ENCODE measurements around the gene CAMSAP1.

CAMSAP1 gene

GRCh38 chr9:135783540-135784245, 123.7 kb downstream of the CAMSAP1 start:
- Histone ChIP-seq H3K27me3 (ENCODE audit: insufficient read depth, low read length) (peaks cover 62% of the 10 kb centered on the region), H2AFZ (ENCODE audit: low read depth, low read length) (no peak overlapping the region), H3K4me3 (ENCODE audit: low read length) (no peak overlapping the region), H3K36me3 (ENCODE audit: insufficient read depth, low read length) (no peaks in the 10 kb centered on the region), H3K9me3 (ENCODE audit: low read length) (no peaks in the 10 kb centered on the region), H3K4me1 (ENCODE audit: insufficient read depth, low read length) (no peaks in the 10 kb centered on the region)

GRCh38 chr9:135782946-135783345, 124.4 kb downstream of the CAMSAP1 start:
- Histone ChIP-seq H2AFZ (ENCODE audit: low read depth, low read length) (no peak overlapping the region), H3K27me3 (ENCODE audit: insufficient read depth, low read length) (peaks cover 55% of the 10 kb centered on the region), H3K4me3 (ENCODE audit: low read length) (no peak overlapping the region)

DNA sequence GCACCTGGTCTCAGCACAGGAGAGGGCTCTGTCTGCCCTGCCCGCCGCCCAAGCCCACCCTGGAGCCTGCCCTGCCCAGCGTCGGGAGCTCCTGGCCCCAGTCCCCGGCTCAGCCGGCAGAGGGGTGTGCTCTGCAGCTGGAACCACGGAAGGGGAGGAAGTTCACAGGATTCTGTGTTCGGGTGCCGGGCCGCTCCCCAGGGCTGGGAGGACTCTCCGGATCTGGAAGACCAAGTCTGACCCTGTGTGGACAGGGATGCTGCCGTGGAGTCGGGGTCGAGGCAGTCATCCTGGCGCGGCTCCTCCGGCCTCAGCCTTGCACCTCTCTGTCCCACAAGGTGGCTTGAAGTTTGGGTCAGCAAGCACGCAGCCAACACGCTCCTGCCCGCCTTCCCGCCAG, 126.7 kb downstream of the CAMSAP1 start:
- Histone ChIP-seq H3K4me3 (ENCODE audit: low read length) (no peak overlapping the region), H3K36me3 (ENCODE audit: insufficient read depth, low read length) (no peaks in the 10 kb centered on the region), H2AFZ (ENCODE audit: low read depth, low read length) (no peak overlapping the region), H3K27me3 (ENCODE audit: insufficient read depth, low read length) (peaks cover 38% of the 10 kb centered on the region), H3K9me3 (ENCODE audit: low read length) (no peaks in the 10 kb centered on the region), H3K4me1 (ENCODE audit: insufficient read depth, low read length) (no peaks in the 10 kb centered on the region)

More at GRCh38 chr9:135782946-135783345, 124.4 kb downstream of the CAMSAP1 start:
- Histone ChIP-seq H3K9me3 (ENCODE audit: low read length) (no peaks in the 10 kb centered on the region), H3K36me3 (ENCODE audit: insufficient read depth, low read length) (no peaks in the 10 kb centered on the region), H3K4me1 (ENCODE audit: insufficient read depth, low read length) (no peaks in the 10 kb centered on the region)

DNA sequence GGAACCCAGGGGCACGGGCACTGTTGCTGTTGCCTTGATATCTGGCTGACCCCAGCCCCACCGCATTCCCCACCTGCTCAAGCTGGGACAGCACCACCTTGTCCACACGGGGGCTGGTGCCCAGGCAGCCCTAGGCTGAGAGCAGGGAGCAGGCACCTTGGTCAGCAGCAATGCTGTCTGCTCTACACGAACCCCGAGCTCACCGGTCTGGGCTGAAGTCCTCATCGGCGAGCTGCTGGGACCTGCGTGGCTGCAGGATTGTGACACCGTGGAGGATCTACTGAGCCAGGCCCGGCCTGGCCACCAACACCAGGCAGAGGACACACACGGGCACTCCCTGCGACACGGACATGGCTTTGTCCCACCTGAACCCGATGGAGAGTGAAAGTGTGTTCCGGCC, 127.3 kb downstream of the CAMSAP1 start:
- Histone ChIP-seq H3K36me3 (ENCODE audit: insufficient read depth, low read length) (no peaks in the 10 kb centered on the region), H3K9me3 (ENCODE audit: low read length) (no peaks in the 10 kb centered on the region), H3K4me3 (ENCODE audit: low read length) (no peak overlapping the region), H3K4me1 (ENCODE audit: insufficient read depth, low read length) (no peaks in the 10 kb centered on the region), H3K27me3 (ENCODE audit: insufficient read depth, low read length) (peaks cover 37% of the 10 kb centered on the region), H2AFZ (ENCODE audit: low read depth, low read length) (no peak overlapping the region)

GRCh38 chr9:135779571-135779970, 127.8 kb downstream of the CAMSAP1 start:
- no peak overlapping the region for H3K4me3 ChIP-seq (ENCODE audit: low read length)
- H2AFZ ChIP-seq (ENCODE audit: low read depth, low read length), result no peak overlapping the region
- peaks cover 32% of the 10 kb centered on the region for H3K27me3 ChIP-seq (ENCODE audit: insufficient read depth, low read length)
- H3K36me3 ChIP-seq (ENCODE audit: insufficient read depth, low read length), result no peaks in the 10 kb centered on the region
- no peaks in the 10 kb centered on the region for H3K9me3 ChIP-seq (ENCODE audit: low read length)
- no peaks in the 10 kb centered on the region for H3K4me1 ChIP-seq (ENCODE audit: insufficient read depth, low read length)

- no peak overlapping the region for H3K4me3 ChIP-seq (ENCODE audit: low read length)
- peaks cover 32% of the 10 kb centered on the region for H3K27me3 ChIP-seq (ENCODE audit: insufficient read depth, low read length)
- no peaks in the 10 kb centered on the region for H3K9me3 ChIP-seq (ENCODE audit: low read length)
Measured at GRCh38 chr9:135778421-135778820, 128.9 kb downstream of the CAMSAP1 start.

DNA sequence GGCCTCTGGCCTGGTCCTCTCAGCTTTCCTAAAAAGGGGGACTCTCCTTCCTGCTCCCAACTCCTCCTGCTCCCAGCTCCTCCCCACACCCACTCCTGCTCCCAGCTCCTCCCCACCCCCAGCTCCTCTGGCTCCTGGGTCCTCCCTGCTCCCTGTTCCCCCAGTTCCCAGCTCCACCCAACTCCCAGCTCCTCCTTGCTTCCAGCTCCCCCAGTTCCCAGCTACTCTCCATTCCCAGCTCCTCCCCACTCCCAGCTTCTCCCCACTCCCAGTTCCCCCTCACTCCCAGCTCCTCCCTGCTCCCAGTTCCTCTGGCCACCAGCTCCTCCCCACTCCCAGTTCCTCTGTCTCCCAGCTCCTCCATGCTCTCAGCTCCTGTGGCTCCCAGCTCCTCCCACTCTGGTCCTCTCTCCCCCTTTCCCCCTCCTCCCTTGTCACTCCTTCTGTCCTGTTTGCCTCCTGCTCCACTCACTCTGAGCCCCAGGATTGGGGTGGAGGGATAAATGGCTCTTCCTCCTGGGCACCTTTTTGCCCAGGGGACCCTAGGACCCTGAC, 129.6 kb downstream of the CAMSAP1 start:
- H3K36me3 ChIP-seq (ENCODE audit: insufficient read depth, low read length), result no peaks in the 10 kb centered on the region
- H3K9me3 ChIP-seq (ENCODE audit: low read length), result no peaks in the 10 kb centered on the region
- no peaks in the 10 kb centered on the region for H3K4me1 ChIP-seq (ENCODE audit: insufficient read depth, low read length)
- H3K4me3 ChIP-seq (ENCODE audit: low read length), result no peak overlapping the region
- peaks cover 27% of the 10 kb centered on the region for H3K27me3 ChIP-seq (ENCODE audit: insufficient read depth, low read length)
- no peak overlapping the region for H2AFZ ChIP-seq (ENCODE audit: low read depth, low read length)

More at GRCh38 chr9:135778421-135778820, 128.9 kb downstream of the CAMSAP1 start:
- H3K4me1 ChIP-seq (ENCODE audit: insufficient read depth, low read length), result no peaks in the 10 kb centered on the region
- no peak overlapping the region for H2AFZ ChIP-seq (ENCODE audit: low read depth, low read length)
- H3K36me3 ChIP-seq (ENCODE audit: insufficient read depth, low read length), result no peaks in the 10 kb centered on the region

DNA sequence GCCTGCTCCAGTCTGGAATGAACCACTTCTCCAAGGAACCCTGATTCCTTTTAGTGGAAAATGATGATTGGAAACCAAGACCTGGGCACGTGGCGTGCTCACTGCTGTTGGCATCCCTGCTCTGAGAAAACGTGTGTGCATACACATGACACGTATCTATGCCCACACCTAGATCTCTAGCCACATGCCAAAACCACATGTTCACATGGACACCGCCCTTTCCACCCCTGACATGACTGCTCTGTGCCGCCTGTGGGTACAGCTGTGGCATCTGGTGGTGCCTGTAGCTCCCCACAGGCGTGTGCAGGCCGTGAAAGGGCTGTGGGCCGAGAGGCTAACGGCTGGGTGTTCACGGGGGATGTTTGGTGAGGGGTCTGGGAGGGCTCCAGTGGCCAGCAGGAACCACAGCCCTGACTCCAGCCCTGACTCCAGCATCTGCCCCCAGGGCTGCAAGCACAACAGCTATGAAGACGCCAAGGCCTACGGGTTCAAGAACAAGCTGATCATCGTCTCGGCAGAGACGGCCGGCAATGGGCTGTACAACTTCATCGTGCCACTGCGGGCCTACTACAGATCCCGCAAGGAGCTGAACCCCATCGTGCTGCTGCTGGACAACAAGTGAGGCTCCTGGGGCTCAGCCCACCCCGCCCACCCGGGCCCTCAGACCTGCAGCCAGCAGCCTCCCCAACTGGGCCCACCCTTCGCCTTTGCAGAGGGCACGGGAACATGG, 130.3 kb downstream of the CAMSAP1 start:
- H3K27me3 ChIP-seq (ENCODE audit: insufficient read depth, low read length), result peaks cover 22% of the 10 kb centered on the region
- H3K4me3 ChIP-seq (ENCODE audit: low read length), result no peak overlapping the region
- no peaks in the 10 kb centered on the region for H3K36me3 ChIP-seq (ENCODE audit: insufficient read depth, low read length)
- H2AFZ ChIP-seq (ENCODE audit: low read depth, low read length), result no peak overlapping the region
- no peaks in the 10 kb centered on the region for H3K4me1 ChIP-seq (ENCODE audit: insufficient read depth, low read length)
- no peaks in the 10 kb centered on the region for H3K9me3 ChIP-seq (ENCODE audit: low read length)

DNA sequence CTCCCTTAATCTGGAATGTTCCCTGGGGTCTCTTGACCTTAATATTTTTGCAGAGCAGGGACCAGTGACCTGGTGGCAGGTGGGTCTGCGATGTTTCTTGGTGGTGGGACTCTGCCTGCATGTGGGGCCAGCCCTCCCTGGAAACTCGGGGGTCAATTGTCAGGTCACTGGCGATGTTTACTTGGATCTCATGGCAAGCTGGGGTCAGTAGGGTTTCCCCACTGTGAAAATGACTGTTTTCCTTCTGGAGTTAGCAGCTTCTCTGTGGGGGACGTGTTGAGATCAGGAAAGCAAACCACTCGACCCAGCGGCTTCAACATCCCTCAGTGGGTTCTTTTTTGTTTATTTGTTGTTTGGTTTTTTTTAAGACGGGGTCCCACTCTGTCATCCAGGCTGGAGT, 131.4 kb downstream of the CAMSAP1 start:
- H3K9me3 ChIP-seq (ENCODE audit: low read length), result no peaks in the 10 kb centered on the region

DNA sequence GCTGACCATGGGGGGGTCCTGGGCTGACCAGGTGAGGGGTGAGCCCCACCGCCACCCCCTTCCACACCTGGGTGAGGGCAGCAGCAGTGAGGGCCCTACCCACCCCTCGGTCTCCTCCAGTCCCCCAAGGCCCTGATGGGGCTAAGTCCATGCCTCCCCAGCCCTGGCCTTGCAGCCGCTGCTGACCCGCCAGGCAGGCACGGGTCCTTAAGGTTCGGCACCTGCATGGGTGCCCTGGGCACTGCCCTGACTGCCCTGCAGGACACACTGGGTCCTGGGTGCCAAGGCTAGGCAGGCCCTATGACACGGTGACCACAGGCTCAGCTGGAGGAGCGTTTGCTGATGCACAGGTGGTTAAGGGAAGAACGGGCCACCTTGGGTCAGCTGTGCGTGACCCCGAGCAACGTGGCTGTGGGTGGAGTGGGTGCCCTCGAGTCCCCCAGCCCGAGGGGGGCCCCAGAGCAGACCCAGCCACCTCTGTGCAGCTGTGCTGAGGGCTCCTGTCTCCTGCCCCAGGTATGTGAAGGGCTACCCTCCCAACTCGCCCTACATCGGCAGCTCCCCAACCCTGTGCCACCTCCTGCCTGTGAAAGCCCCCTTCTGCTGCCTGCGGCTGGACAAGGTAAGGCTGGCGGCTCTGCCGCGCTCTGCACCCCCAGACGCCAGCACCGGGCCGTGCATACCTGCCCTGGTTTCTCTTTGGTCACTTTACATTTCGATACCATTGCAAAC, 132.4 kb downstream of the CAMSAP1 start:
- Histone ChIP-seq H3K9me3 (ENCODE audit: low read length) (no peaks in the 10 kb centered on the region), H3K4me3 (ENCODE audit: low read length) (no peak overlapping the region), H3K36me3 (ENCODE audit: insufficient read depth, low read length) (no peaks in the 10 kb centered on the region), H3K4me1 (ENCODE audit: insufficient read depth, low read length) (no peaks in the 10 kb centered on the region), H2AFZ (ENCODE audit: low read depth, low read length) (no peak overlapping the region), H3K27me3 (ENCODE audit: insufficient read depth, low read length) (peaks cover 6% of the 10 kb centered on the region)

More for the DNA sequence above, 131.4 kb downstream of the CAMSAP1 start:
- H2AFZ ChIP-seq (ENCODE audit: low read depth, low read length), result no peak overlapping the region
- H3K4me3 ChIP-seq (ENCODE audit: low read length), result no peak overlapping the region
- peaks cover 14% of the 10 kb centered on the region for H3K27me3 ChIP-seq (ENCODE audit: insufficient read depth, low read length)
- H3K36me3 ChIP-seq (ENCODE audit: insufficient read depth, low read length), result no peaks in the 10 kb centered on the region
- H3K4me1 ChIP-seq (ENCODE audit: insufficient read depth, low read length), result no peaks in the 10 kb centered on the region

DNA sequence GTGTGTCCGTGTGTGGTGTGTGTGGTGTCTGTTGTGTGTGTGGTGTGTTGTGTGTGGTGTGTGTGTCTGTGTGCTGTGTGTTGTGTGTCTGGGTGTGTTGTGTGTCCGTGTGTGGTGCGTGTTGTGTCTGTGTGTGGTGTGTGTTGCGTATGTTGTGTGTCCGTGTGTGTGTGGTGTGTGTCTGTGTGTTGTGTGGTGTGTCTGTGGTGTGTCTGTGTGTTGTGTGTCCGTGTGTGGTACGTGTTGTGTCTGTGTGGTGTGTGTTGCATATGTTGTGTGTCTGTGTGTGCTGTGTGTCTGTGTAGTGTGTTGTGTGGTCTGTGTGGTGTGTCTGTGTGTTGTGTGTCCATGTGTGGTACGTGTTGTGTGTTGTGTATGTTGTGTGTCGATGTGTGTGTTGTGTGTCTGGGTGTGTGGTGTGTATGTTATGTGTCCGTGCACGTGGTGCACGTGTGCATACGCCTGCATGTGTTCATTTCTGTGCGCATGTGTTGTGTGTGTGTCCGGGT, 133.1 kb downstream of the CAMSAP1 start:
- Histone ChIP-seq H3K4me3 (ENCODE audit: low read length) (no peak overlapping the region), H3K4me1 (ENCODE audit: insufficient read depth, low read length) (no peaks in the 10 kb centered on the region), H3K36me3 (ENCODE audit: insufficient read depth, low read length) (no peaks in the 10 kb centered on the region)

GRCh38 chr9:135773530-135774238, 133.7 kb downstream of the CAMSAP1 start:
- Histone ChIP-seq H2AFZ (ENCODE audit: low read depth, low read length) (no peak overlapping the region), H3K36me3 (ENCODE audit: insufficient read depth, low read length) (no peaks in the 10 kb centered on the region), H3K27me3 (ENCODE audit: insufficient read depth, low read length) (peaks cover 4% of the 10 kb centered on the region), H3K4me3 (ENCODE audit: low read length) (no peak overlapping the region), H3K9me3 (ENCODE audit: low read length) (peaks cover 3% of the 10 kb centered on the region), H3K4me1 (ENCODE audit: insufficient read depth, low read length) (no peaks in the 10 kb centered on the region)

More for the DNA sequence above, 133.1 kb downstream of the CAMSAP1 start:
- no peak overlapping the region for H2AFZ ChIP-seq (ENCODE audit: low read depth, low read length)
- peaks cover 4% of the 10 kb centered on the region for H3K27me3 ChIP-seq (ENCODE audit: insufficient read depth, low read length)
- H3K9me3 ChIP-seq (ENCODE audit: low read length), result no peaks in the 10 kb centered on the region

All from neuron (in vitro differentiated cells).